ENCODE measurements around the gene INKA1. TPM values are rescaled to one million over a fixed set of nuclear protein-coding genes. Genes with fewer than 3 reads are reported as not detected.

Gene INKA1
- polyA plus RNA-seq, 1 donor from 2014 or later = 1.7 TPM

DNA sequence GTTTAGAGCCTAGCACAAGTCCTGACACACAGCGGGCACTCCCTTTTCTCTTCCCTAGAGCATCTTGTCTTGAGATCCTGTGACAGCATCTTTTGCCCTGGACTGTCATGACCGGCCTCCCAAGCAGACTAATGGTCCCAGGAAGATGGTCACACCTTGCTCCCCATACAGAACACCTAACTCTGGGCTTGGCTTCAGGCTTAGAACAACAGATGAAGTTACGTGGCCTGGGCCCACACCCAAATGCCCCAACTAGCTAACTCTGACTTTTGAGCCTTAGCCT is 15.9 kb upstream of the INKA1 start:
- Histone ChIP-seq H4K20me1 (ENCODE audit: insufficient read depth) (no peaks in the 10 kb centered on the region), H3K4me3 (ENCODE audit: low read length) (peak overlapping the region; percentile 79), H3K4me2 (ENCODE audit: low read length) (peak overlapping the region; percentile 89), H3K9ac (ENCODE audit: low read length) (peak overlapping the region; percentile 98), H3K27ac (ENCODE audit: low read length) (peak overlapping the region; percentile 92), H2AFZ (ENCODE audit: low read depth, low read length) (no peak overlapping the region), H3F3A (ENCODE audit: insufficient read depth, low read length, poor library complexity, severe bottlenecking) (no peaks in the 10 kb centered on the region), H3K79me2 (replicated peaks; ENCODE audit: insufficient read depth, low read length) (peaks cover 36% of the 10 kb centered on the region), H3K9me2 (ENCODE audit: insufficient read depth, low read length) (no peaks in the 10 kb centered on the region), H3K9me3 (ENCODE audit: low read length) (no peaks in the 10 kb centered on the region), H3K36me3 (ENCODE audit: insufficient read depth, low read length) (no peaks in the 10 kb centered on the region), H3K27me3 (ENCODE audit: insufficient read depth, low read depth, low read length) (no peaks in the 10 kb centered on the region)
- no peak for TF ChIP-seq EZH2 (IDR thresholded peaks at IDR 0.05; ENCODE audit: borderline replicate concordance, insufficient read depth, low read length, poor library complexity, severe bottlenecking)
- TF ChIP-seq POLR2AphosphoS5 (IDR thresholded peaks at IDR 0.05) = no peak
- no peak for TF ChIP-seq MXI1 (conservative IDR thresholded peaks at IDR 0.05; ENCODE audit: poor library complexity, severe bottlenecking)
- TF ChIP-seq, protein P1, sequence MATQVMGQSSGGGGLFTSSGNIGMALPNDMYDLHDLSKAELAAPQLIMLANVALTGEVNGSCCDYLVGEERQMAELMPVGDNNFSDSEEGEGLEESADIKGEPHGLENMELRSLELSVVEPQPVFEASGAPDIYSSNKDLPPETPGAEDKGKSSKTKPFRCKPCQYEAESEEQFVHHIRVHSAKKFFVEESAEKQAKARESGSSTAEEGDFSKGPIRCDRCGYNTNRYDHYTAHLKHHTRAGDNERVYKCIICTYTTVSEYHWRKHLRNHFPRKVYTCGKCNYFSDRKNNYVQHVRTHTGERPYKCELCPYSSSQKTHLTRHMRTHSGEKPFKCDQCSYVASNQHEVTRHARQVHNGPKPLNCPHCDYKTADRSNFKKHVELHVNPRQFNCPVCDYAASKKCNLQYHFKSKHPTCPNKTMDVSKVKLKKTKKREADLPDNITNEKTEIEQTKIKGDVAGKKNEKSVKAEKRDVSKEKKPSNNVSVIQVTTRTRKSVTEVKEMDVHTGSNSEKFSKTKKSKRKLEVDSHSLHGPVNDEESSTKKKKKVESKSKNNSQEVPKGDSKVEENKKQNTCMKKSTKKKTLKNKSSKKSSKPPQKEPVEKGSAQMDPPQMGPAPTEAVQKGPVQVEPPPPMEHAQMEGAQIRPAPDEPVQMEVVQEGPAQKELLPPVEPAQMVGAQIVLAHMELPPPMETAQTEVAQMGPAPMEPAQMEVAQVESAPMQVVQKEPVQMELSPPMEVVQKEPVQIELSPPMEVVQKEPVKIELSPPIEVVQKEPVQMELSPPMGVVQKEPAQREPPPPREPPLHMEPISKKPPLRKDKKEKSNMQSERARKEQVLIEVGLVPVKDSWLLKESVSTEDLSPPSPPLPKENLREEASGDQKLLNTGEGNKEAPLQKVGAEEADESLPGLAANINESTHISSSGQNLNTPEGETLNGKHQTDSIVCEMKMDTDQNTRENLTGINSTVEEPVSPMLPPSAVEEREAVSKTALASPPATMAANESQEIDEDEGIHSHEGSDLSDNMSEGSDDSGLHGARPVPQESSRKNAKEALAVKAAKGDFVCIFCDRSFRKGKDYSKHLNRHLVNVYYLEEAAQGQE (IDR thresholded peaks at IDR 0.05; ENCODE audit: borderline replicate concordance) = no peak
- TF ChIP-seq EP300 (conservative IDR thresholded peaks at IDR 0.05; ENCODE audit: poor library complexity, severe bottlenecking) = no peak
- TF ChIP-seq SMC3 (conservative IDR thresholded peaks at IDR 0.05; ENCODE audit: poor library complexity) = no peak
- no peak for TF ChIP-seq CTCF (IDR thresholded peaks at IDR 0.05; ENCODE audit: poor library complexity, severe bottlenecking)
- no peak for TF ChIP-seq RAD21 (conservative IDR thresholded peaks at IDR 0.05)
- no peak for TF ChIP-seq TAF1 (IDR thresholded peaks at IDR 0.05; ENCODE audit: low read depth)

- Histone ChIP-seq H2AFZ (ENCODE audit: low read depth, low read length) (no peak overlapping the region), H3K79me2 (replicated peaks; ENCODE audit: insufficient read depth, low read length) (peaks cover 32% of the 10 kb centered on the region), H3K27me3 (ENCODE audit: insufficient read depth, low read depth, low read length) (no peaks in the 10 kb centered on the region), H3K9ac (ENCODE audit: low read length) (no peak overlapping the region), H3K36me3 (ENCODE audit: insufficient read depth, low read length) (no peaks in the 10 kb centered on the region), H3K27ac (ENCODE audit: low read length) (no peak overlapping the region), H3K9me3 (ENCODE audit: low read length) (no peaks in the 10 kb centered on the region), H3K4me3 (ENCODE audit: low read length) (no peak overlapping the region), H3K4me2 (ENCODE audit: low read length) (no peak overlapping the region), H4K20me1 (ENCODE audit: insufficient read depth) (no peaks in the 10 kb centered on the region), H3F3A (ENCODE audit: insufficient read depth, low read length, poor library complexity, severe bottlenecking) (no peaks in the 10 kb centered on the region), H3K9me2 (ENCODE audit: insufficient read depth, low read length) (no peaks in the 10 kb centered on the region)
- TF ChIP-seq, protein P1 (IDR thresholded peaks at IDR 0.05; ENCODE audit: borderline replicate concordance) = no peak
- TF ChIP-seq POLR2AphosphoS5 (IDR thresholded peaks at IDR 0.05) (no peak), EZH2 (IDR thresholded peaks at IDR 0.05; ENCODE audit: borderline replicate concordance, insufficient read depth, low read length, poor library complexity, severe bottlenecking) (no peak), MXI1 (conservative IDR thresholded peaks at IDR 0.05; ENCODE audit: poor library complexity, severe bottlenecking) (no peak), TAF1 (IDR thresholded peaks at IDR 0.05; ENCODE audit: low read depth) (no peak), SMC3 (conservative IDR thresholded peaks at IDR 0.05; ENCODE audit: poor library complexity) (no peak), CTCF (IDR thresholded peaks at IDR 0.05; ENCODE audit: poor library complexity, severe bottlenecking) (no peak), EP300 (conservative IDR thresholded peaks at IDR 0.05; ENCODE audit: poor library complexity, severe bottlenecking) (no peak), RAD21 (conservative IDR thresholded peaks at IDR 0.05) (no peak)
These were observed 15.5 kb upstream of the INKA1 start for GRCh38 chr3:49787536-49787935.
